ENCODE data around the gene AMPD2. TPM values are rescaled to one million over a fixed set of nuclear protein-coding genes. Genes with fewer than 3 reads are reported as not detected.

AMPD2 gene
- total RNA-seq, 4 donors from 2014 or later: 23.7 to 38.8 (median 33.2) TPM

GRCh38 chr1:109630081-109630897 is 10.7 kb downstream of the AMPD2 start:
- Histone ChIP-seq H3K4me3 (no peak overlapping the region), H3K36me3 (peaks cover 28 to 55% (median 54%) of the 10 kb centered on the region in 4 donors), H3K4me1 (peaks cover 0 to 28% (median 12%) of the 10 kb centered on the region in 4 donors), H3K27me3 (no peaks in the 10 kb centered on the region), H3K9me3 (no peaks in the 10 kb centered on the region), H3K27ac (replicated peaks in 1 of 4) (no peak overlapping the region)
- DNase-seq (ENCODE audit: extremely low spot score): peak; percentile 70
- WGBS: 91% methylated on average over 16 of the region's 30 CpGs
- intact Hi-C loops (cut with DNase I): no loop called here
- TF ChIP-seq CTCF (IDR thresholded peaks at IDR 0.05) (peak in 2 of 3 experiments; percentile 48 to 54), POLR2A (IDR thresholded peaks at IDR 0.05; ENCODE audit: low read depth) (no peak)

GRCh38 chr1:109630898-109631512 is 11.4 kb downstream of the AMPD2 start:
- no peak overlapping the region for H3K4me3 ChIP-seq
- H3K9me3 ChIP-seq: no peaks in the 10 kb centered on the region
- intact Hi-C loops (cut with DNase I): no loop called here
- no peak overlapping the region for H3K27ac ChIP-seq (replicated peaks in 1 of 4)
- peaks cover 27 to 54% (median 52%) of the 10 kb centered on the region in 4 donors for H3K36me3 ChIP-seq
- H3K27me3 ChIP-seq: no peaks in the 10 kb centered on the region
- DNase-seq (ENCODE audit: extremely low spot score): peak; percentile 72
- WGBS: 93% methylated on average over 13 of the region's 14 CpGs
- peaks cover 3 to 26% (median 16%) of the 10 kb centered on the region in 4 donors for H3K4me1 ChIP-seq
- TF ChIP-seq POLR2AphosphoS5 (IDR thresholded peaks at IDR 0.05) (no peak), POLR2A (IDR thresholded peaks at IDR 0.05; ENCODE audit: low read depth) (no peak), CTCF (IDR thresholded peaks at IDR 0.05) (no peak), EP300 (IDR thresholded peaks at IDR 0.05) (no peak)

GRCh38 chr1:109631513-109632505 is 12.2 kb downstream of the AMPD2 start:
- Histone ChIP-seq H3K27ac (replicated peaks in 1 of 4) (peak overlapping the region in 2 of 4 donors; percentile 21 to 52), H3K27me3 (no peaks in the 10 kb centered on the region), H3K9me3 (no peaks in the 10 kb centered on the region), H3K4me1 (peaks cover 9 to 34% (median 23%) of the 10 kb centered on the region in 4 donors), H3K36me3 (peaks cover 19 to 47% (median 44%) of the 10 kb centered on the region in 4 donors), H3K4me3 (no peak overlapping the region)
- peak; percentile 89 for DNase-seq (ENCODE audit: extremely low spot score)
- intact Hi-C loops (cut with DNase I): no loop called here
- WGBS: 78% methylated on average over 9 of the region's 16 CpGs
- TF ChIP-seq POLR2AphosphoS5 (IDR thresholded peaks at IDR 0.05) (no peak), CTCF (IDR thresholded peaks at IDR 0.05) (no peak), POLR2A (IDR thresholded peaks at IDR 0.05; ENCODE audit: low read depth) (no peak), EP300 (IDR thresholded peaks at IDR 0.05) (no peak)

GRCh38 chr1:109632671-109633346 is 13.2 kb downstream of the AMPD2 start:
- Histone ChIP-seq H3K27me3 (no peaks in the 10 kb centered on the region), H3K4me1 (peaks cover 9 to 35% (median 23%) of the 10 kb centered on the region in 4 donors), H3K4me3 (no peak overlapping the region), H3K36me3 (peaks cover 15 to 37% (median 34%) of the 10 kb centered on the region in 4 donors), H3K9me3 (no peaks in the 10 kb centered on the region), H3K27ac (replicated peaks in 1 of 4) (peak overlapping the region in 3 of 4 donors; percentile 21 to 52 (median 27))
- DNase-seq (ENCODE audit: extremely low spot score): peak; percentile 84
- WGBS: 51% methylated on average over 4 of the region's 5 CpGs
- intact Hi-C loops (cut with DNase I): no loop called here
- TF ChIP-seq CTCF (IDR thresholded peaks at IDR 0.05) (no peak), POLR2A (IDR thresholded peaks at IDR 0.05; ENCODE audit: low read depth) (no peak), POLR2AphosphoS5 (IDR thresholded peaks at IDR 0.05) (no peak), EP300 (IDR thresholded peaks at IDR 0.05) (no peak)
